ENCODE measurements around the gene SGSM1. TPM values are rescaled to one million over a fixed set of nuclear protein-coding genes. Genes with fewer than 3 reads are reported as not detected.

Gene SGSM1
- total RNA-seq, 1 experiment from 2014 or later = 5.1 TPM

DNA sequence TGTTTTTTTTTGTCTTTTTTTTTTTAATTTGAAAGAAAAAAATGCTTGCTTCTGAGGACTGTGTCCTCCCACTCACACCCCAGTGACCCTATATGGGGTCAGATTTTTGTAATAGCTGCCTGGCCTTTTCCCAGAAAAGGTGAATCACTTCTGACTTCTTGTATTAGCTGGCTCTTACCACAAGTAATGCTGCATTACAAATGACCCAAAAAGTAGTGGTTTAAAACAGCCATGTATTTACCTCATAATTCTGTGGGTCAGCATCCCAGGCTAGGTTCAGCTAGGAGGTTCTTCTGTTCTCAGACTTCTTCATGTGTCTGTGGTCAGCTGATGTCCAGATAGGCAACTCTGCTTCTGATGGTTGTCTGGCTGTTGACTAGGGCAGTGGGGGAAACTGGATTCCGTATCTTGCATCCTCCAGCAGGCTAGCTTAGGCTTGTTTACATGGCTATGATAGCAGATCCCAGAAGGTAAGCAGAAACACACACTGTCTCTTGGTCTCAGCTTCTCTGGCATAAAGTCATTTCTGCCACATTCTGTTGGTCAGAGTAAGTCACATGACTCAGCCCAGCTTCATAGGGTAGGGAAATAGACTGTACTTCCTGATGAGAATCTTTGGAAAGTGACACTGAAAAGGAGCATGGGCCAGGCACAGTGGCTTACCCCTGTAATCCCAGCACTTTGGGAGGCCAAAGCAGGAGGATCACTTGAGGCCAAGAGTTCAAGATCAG lies 121.0 kb downstream of the SGSM1 start (continued):
- TF ChIP-seq, protein P1, sequence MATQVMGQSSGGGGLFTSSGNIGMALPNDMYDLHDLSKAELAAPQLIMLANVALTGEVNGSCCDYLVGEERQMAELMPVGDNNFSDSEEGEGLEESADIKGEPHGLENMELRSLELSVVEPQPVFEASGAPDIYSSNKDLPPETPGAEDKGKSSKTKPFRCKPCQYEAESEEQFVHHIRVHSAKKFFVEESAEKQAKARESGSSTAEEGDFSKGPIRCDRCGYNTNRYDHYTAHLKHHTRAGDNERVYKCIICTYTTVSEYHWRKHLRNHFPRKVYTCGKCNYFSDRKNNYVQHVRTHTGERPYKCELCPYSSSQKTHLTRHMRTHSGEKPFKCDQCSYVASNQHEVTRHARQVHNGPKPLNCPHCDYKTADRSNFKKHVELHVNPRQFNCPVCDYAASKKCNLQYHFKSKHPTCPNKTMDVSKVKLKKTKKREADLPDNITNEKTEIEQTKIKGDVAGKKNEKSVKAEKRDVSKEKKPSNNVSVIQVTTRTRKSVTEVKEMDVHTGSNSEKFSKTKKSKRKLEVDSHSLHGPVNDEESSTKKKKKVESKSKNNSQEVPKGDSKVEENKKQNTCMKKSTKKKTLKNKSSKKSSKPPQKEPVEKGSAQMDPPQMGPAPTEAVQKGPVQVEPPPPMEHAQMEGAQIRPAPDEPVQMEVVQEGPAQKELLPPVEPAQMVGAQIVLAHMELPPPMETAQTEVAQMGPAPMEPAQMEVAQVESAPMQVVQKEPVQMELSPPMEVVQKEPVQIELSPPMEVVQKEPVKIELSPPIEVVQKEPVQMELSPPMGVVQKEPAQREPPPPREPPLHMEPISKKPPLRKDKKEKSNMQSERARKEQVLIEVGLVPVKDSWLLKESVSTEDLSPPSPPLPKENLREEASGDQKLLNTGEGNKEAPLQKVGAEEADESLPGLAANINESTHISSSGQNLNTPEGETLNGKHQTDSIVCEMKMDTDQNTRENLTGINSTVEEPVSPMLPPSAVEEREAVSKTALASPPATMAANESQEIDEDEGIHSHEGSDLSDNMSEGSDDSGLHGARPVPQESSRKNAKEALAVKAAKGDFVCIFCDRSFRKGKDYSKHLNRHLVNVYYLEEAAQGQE (IDR thresholded peaks at IDR 0.05; ENCODE audit: low read depth) = no peak
- TF ChIP-seq CEBPB (IDR thresholded peaks at IDR 0.05; ENCODE audit: low read depth) = no peak

DNA sequence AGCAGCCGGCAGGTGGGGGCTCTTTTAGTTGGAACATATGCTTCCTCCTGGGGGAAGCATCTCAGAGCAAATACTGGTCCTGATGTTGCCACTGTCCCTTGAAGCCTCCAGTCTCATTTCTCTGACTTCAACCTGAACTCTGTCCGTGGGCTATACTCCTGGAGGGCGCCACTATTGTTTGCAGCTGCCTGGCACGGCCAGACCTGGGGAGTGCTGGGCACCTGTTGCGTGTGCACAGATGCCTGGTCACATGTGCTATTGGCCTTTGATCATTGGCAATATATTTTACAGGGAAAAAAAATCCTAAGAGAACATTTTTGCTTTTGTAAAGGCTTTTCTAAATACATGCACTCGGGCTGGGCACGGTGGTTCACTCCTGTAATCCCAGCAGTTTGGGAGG lies 122.3 kb downstream of the SGSM1 start:
- BruUV-seq (replicated peaks) = no TSS peak
- POLR2A ChIA-PET = no interaction called here

More for the DNA sequence above, 122.3 kb downstream of the SGSM1 start:
- no peak for TF ChIP-seq CBX3 (IDR thresholded peaks at IDR 0.05; ENCODE audit: low read depth)
- TF ChIP-seq SP1 (IDR thresholded peaks at IDR 0.05; ENCODE audit: low read depth) = no peak
- TF ChIP-seq SIN3A (IDR thresholded peaks at IDR 0.05; ENCODE audit: low read depth) = no peak
- TF ChIP-seq FOSL1 (IDR thresholded peaks at IDR 0.05; ENCODE audit: low read depth) = no peak
- no peak for TF ChIP-seq YY1 (IDR thresholded peaks at IDR 0.05; ENCODE audit: extremely low read depth, insufficient replicate concordance, low read depth, low read length)
- TF ChIP-seq ELF1 (IDR thresholded peaks at IDR 0.05; ENCODE audit: borderline replicate concordance, low read depth) = no peak
- no peak for TF ChIP-seq ZFX (IDR thresholded peaks at IDR 0.05)
- no peak for TF ChIP-seq EZH2phosphoT487 (IDR thresholded peaks at IDR 0.05; ENCODE audit: borderline replicate concordance)
- TF ChIP-seq TCF7L2 (IDR thresholded peaks at IDR 0.05; ENCODE audit: borderline replicate concordance, extremely low read depth, insufficient read depth, insufficient read length) = no peak
- Histone ChIP-seq H3K27me3 (ENCODE audit: insufficient read depth, low read length) (peaks cover 18% of the 10 kb centered on the region), H3K4me3 (replicated peaks in 1 of 2; ENCODE audit: low read depth in 1 of 2, low read length in 2 of 2) (no peak overlapping the region), H2AFZ (ENCODE audit: low read depth, low read length, poor library complexity, severe bottlenecking) (no peak overlapping the region), H3K4me2 (ENCODE audit: low read length) (no peak overlapping the region), H3K4me1 (ENCODE audit: control insufficient read depth in 1 of 2, insufficient read depth in 2 of 2, low read length in 2 of 2) (peaks cover 7 to 11% of the 10 kb centered on the region in 2 experiments), H3K36me3 (ENCODE audit: control insufficient read depth in 1 of 2, insufficient read depth in 2 of 2, low read length in 2 of 2) (no peaks in the 10 kb centered on the region), H3K9me2 (ENCODE audit: insufficient read depth) (no peaks in the 10 kb centered on the region), H3K9ac (ENCODE audit: low read length) (no peak overlapping the region), H3K27ac (ENCODE audit: low read depth, low read length) (no peak overlapping the region), H3K79me2 (ENCODE audit: insufficient read depth, low read length) (no peaks in the 10 kb centered on the region), H4K20me1 (ENCODE audit: insufficient read depth) (no peaks in the 10 kb centered on the region), H3K9me3 (ENCODE audit: control insufficient read depth in 1 of 2, insufficient read depth in 1 of 2, low read depth in 1 of 2, low read length in 2 of 2) (no peaks in the 10 kb centered on the region)
- ChIA-PET CTCF (interaction anchor here (1.9 kb wide), 1 partner anchor 10 kb away, joined by 11 read pairs; no protein-coding TSS in a partner anchor), RAD21 (ENCODE audit: low non-redundant PET in 1 of 2, low total read pairs in 2 of 2, uncharacterized antibody in 2 of 2, unreplicated experiment in 2 of 2) (no interaction called here)
- intact Hi-C loops (cut with micrococcal nuclease) = no loop called here
- DNase-seq (ENCODE audit: low read depth, low spot score) (no peak), ATAC-seq (no peak)
